Suprapubic skin (tissue), 4 donors: ENCODE data around the gene NCKAP5.

Experiments used
- CTCF ChIP-seq, 2 donors: fragments of 200-600 bp in 1 of 2; fragments of 450-650 bp in 1 of 2; sonication (generic) in 1 of 2; IDR thresholded peaks; one replicate each; pipeline ENCODE4 v1.5.1; 2016 to 2019; ENCODE audit warnings: antibody characterized with exemption in 2 of 2, mild to moderate bottlenecking in 1 of 2, moderate library complexity in 1 of 2
- EP300 ChIP-seq: sonication (generic); formaldehyde crosslinking; IDR thresholded peaks from one replicate; pipeline ENCODE4 v1.6.1; 2017; ENCODE audit warnings: antibody characterized with exemption
- POLR2A ChIP-seq, 2 donors: fragments of 450-650 bp; IDR thresholded peaks; one replicate each; pipeline ENCODE4 v1.6.1; 2017; ENCODE audit warnings: antibody characterized with exemption in 2 of 2, mild to moderate bottlenecking in 2 of 2, moderate library complexity in 2 of 2
- POLR2AphosphoS5 ChIP-seq, 3 donors: sonication (generic); formaldehyde crosslinking; IDR thresholded peaks; one replicate each; pipeline ENCODE4 v1.6.1; 2017; ENCODE audit warnings: antibody characterized with exemption in 3 of 3

- no peak for TF ChIP-seq CTCF (IDR thresholded peaks at IDR 0.05)
- no peak for TF ChIP-seq EP300
- no peak for TF ChIP-seq POLR2A (IDR thresholded peaks at IDR 0.05)
- no peak for TF ChIP-seq POLR2AphosphoS5 (IDR thresholded peaks at IDR 0.05)
Measured at GRCh38 chr2:132752421-132753206, 815.6 kb downstream of the NCKAP5 start.
